ENCODE data around the gene XRRA1. TPM values are rescaled to one million over a fixed set of nuclear protein-coding genes. Genes with fewer than 3 reads are reported as not detected.
"Not testable (repeated sequence)": the region's sequence is repeated elsewhere in the genome, so short reads cannot be mapped to it uniquely, and the experiment has no call there.

Gene XRRA1
- polyA plus RNA-seq, 3 donors from 2014 or later: 3.4 to 10.6 (median 7.2) TPM

- Mint-ChIP-seq H3K4me1 (peaks cover 0 to 3% of the 10 kb centered on the region in 2 donors), H3K36me3 (peaks cover 21 to 36% (median 30%) of the 10 kb centered on the region in 3 donors), H3K4me3 (no peak overlapping the region), H3K27me3 (ENCODE audit: low read depth in 3 of 3) (no peaks in the 10 kb centered on the region), H3K9me3 (no peaks in the 10 kb centered on the region), H3K27ac (no peak overlapping the region)
- DNase-seq: no peak
Measured at GRCh38 chr11:74909385-74909784, 39.5 kb downstream of the XRRA1 start.

DNA sequence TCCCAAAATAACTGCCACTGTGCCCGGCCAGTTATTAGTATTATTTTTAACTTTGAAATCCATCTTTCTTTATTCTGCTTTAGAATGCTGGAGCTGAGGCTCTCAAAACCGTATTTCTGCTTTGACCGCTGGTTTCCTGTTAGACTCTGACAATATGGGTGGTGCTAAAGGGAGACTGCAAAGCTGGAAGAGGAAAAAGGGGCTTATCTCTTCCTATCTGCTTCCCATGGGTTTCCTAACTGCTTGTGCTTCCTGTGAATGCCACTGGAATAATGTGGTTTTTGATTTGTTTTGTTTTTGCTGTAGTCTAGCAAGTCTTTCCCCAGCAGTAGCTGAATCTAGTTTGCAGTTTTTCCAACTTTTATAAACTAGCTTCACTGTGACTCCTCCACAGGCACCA is 43.6 kb downstream of the XRRA1 start:
- DNase-seq: no peak
- H3K27me3 Mint-ChIP-seq (ENCODE audit: low read depth in 3 of 3): no peaks in the 10 kb centered on the region
- no peak overlapping the region for H3K4me3 Mint-ChIP-seq
- H3K36me3 Mint-ChIP-seq: peaks cover 33 to 43% (median 43%) of the 10 kb centered on the region in 3 donors
- peak overlapping the region in 2 of 6 donors; percentile 32 to 66 for H3K27ac Mint-ChIP-seq
- peaks cover 2 to 17% (median 11%) of the 10 kb centered on the region in 6 donors for H3K9me3 Mint-ChIP-seq
- H3K4me1 Mint-ChIP-seq: peaks cover 0 to 3% of the 10 kb centered on the region in 2 donors

GRCh38 chr11:74902342-74902741 is 46.5 kb downstream of the XRRA1 start:
- no peak overlapping the region for H3K27ac Mint-ChIP-seq
- H3K4me3 Mint-ChIP-seq: no peak overlapping the region
- peaks cover 0 to 2% (median 0%) of the 10 kb centered on the region in 3 donors for H3K27me3 Mint-ChIP-seq (ENCODE audit: low read depth in 3 of 3)
- peaks cover 8 to 39% (median 30%) of the 10 kb centered on the region in 6 donors for H3K9me3 Mint-ChIP-seq
- peaks cover 38 to 50% (median 42%) of the 10 kb centered on the region in 3 donors for H3K36me3 Mint-ChIP-seq
- H3K4me1 Mint-ChIP-seq: peaks cover 0 to 3% of the 10 kb centered on the region in 2 donors
- no peak for DNase-seq

GRCh38 chr11:74896311-74896710 is 52.6 kb downstream of the XRRA1 start:
- Mint-ChIP-seq H3K27me3 (ENCODE audit: low read depth in 3 of 3) (peaks cover 0 to 2% (median 0%) of the 10 kb centered on the region in 3 donors), H3K4me1 (no peaks in the 10 kb centered on the region), H3K36me3 (peaks cover 47 to 62% (median 52%) of the 10 kb centered on the region in 3 donors), H3K4me3 (no peak overlapping the region), H3K27ac (no peak overlapping the region), H3K9me3 (peaks cover 16 to 54% (median 39%) of the 10 kb centered on the region in 6 donors)
- no peak for DNase-seq

DNA sequence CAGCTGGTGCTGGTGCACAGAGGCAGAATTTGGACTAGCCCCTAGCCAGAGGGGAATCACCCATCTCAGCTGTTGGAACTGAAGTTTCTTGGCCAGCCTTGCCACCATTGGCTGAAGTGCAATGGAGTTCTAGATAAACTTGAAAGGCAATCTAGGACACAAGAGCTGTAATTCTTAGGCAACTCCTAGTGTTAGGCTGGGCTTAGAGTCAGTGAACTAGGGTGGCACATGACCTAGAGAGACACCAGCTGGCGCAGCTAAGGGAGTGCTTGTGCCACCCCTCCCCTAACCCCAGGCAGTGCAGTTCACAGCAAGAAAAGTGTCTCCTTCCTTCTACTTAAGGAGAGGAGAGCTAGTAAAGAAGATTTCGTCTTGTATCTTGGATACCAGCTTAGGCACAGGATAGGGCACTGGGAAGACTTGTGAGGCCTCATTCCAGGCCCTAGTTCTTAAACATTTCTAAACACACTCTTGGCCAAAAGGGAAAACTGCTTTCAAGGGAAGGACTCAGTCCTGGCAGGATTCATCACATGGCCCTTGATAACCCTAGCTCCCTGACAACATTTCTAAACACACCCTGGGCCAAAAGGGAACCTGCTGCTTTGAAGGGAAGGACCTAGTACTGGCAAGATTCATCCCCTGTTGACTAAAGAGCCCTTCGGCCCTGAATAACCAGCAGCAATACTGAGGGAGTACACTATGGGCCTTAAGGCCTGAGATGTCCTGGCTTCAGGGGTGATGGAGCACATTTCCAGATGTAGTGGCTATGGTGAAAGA is 53.4 kb downstream of the XRRA1 start:
- Mint-ChIP-seq H3K27me3 (ENCODE audit: low read depth in 3 of 3) (peaks cover 0 to 2% (median 0%) of the 10 kb centered on the region in 3 donors), H3K4me1 (no peaks in the 10 kb centered on the region), H3K36me3 (peaks cover 45 to 57% (median 51%) of the 10 kb centered on the region in 3 donors), H3K9me3 (peaks cover 14 to 51% (median 35%) of the 10 kb centered on the region in 6 donors), H3K27ac (no peak overlapping the region), H3K4me3 (no peak overlapping the region)
- no peak for DNase-seq

DNA sequence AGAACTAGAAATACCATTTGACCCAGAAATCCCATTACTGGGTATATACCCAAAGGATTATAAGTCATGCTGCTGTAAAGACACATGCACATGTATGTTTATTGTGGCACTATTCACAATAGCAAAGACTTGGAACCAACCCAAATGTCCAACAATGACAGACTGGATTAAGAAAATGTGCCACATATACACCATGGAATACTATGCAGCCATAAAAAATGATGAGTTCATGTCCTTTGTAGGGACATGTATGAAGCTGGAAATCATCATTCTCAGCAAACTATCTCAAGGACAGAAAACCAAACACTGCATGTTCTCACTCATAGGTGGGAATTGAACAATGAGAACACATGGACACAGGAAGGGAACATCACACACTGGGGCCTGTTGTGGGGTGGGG is 55.9 kb downstream of the XRRA1 start:
- not testable (repeated sequence) for H3K27ac Mint-ChIP-seq; H3K27me3 Mint-ChIP-seq (ENCODE audit: low read depth in 3 of 3); H3K4me1 Mint-ChIP-seq; H3K4me3 Mint-ChIP-seq; DNase-seq
- Mint-ChIP-seq H3K9me3 (peaks cover 9 to 53% (median 34%) of the 10 kb centered on the region in 6 donors), H3K36me3 (peaks cover 33 to 58% (median 51%) of the 10 kb centered on the region in 3 donors)

DNA sequence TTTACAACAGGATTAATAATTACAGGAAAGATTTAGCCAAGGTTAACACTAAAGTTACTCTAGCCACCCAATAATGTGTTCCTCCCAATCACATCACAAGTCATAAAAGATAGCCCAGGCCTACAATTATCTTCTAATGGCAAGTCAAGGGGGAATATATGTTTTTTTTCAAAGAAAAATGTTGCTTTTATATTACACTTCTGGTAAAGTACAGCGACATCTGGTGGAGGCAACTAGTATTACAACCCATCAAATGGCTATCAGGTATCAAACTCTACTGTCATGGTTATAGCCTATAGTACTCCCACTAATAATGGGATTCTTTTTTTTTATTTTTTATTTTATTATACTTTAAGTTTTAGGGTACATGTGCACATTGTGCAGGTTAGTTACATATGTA is 71.8 kb downstream of the XRRA1 start:
- H3K4me3 Mint-ChIP-seq: no peak overlapping the region
- peaks cover 35 to 41% (median 38%) of the 10 kb centered on the region in 3 donors for H3K36me3 Mint-ChIP-seq
- H3K27me3 Mint-ChIP-seq (ENCODE audit: low read depth in 3 of 3): peaks cover 0 to 2% (median 0%) of the 10 kb centered on the region in 3 donors
- DNase-seq: no peak
- no peaks in the 10 kb centered on the region for H3K4me1 Mint-ChIP-seq
- H3K9me3 Mint-ChIP-seq: peaks cover 4 to 22% (median 8%) of the 10 kb centered on the region in 6 donors
- H3K27ac Mint-ChIP-seq: no peak overlapping the region

GRCh38 chr11:74871037-74871436 is 77.9 kb downstream of the XRRA1 start:
- no peak overlapping the region for H3K4me3 Mint-ChIP-seq
- no peak overlapping the region for H3K27ac Mint-ChIP-seq
- H3K4me1 Mint-ChIP-seq: no peaks in the 10 kb centered on the region
- DNase-seq: no peak
- H3K36me3 Mint-ChIP-seq: peaks cover 79 to 82% (median 81%) of the 10 kb centered on the region in 3 donors
- peaks cover 48 to 69% (median 60%) of the 10 kb centered on the region in 6 donors for H3K9me3 Mint-ChIP-seq
- H3K27me3 Mint-ChIP-seq (ENCODE audit: low read depth in 3 of 3): no peaks in the 10 kb centered on the region

DNA sequence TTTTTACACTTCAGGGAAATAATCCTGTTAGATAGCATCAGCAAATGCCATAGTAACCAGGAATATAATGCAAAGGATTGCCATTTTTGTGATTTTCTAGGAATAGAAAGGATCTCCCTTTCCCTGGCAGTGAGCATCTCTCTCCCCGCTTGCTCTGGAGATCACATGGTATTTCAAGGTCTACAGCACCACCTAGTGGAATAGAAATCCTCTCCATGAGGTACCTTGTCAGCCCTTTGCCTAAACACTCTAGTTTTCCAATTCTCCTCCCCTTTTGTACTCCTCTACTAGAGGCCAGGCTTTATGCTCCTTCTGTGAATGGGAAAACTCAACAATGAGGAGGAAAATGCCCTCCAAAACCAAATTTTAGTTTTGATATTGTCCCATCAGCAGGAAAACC is 78.4 kb downstream of the XRRA1 start:
- no peak overlapping the region for H3K27ac Mint-ChIP-seq
- H3K4me1 Mint-ChIP-seq: no peaks in the 10 kb centered on the region
- peak; percentile 7 to 19 (median 15) for DNase-seq
- H3K9me3 Mint-ChIP-seq: peaks cover 53 to 74% (median 65%) of the 10 kb centered on the region in 6 donors
- H3K4me3 Mint-ChIP-seq: no peak overlapping the region
- peaks cover 77 to 82% (median 82%) of the 10 kb centered on the region in 3 donors for H3K36me3 Mint-ChIP-seq
- H3K27me3 Mint-ChIP-seq (ENCODE audit: low read depth in 3 of 3): peaks cover 0 to 3% (median 0%) of the 10 kb centered on the region in 3 donors

GRCh38 chr11:74866557-74866956 is 82.3 kb downstream of the XRRA1 start:
- Mint-ChIP-seq H3K27me3 (ENCODE audit: low read depth in 3 of 3) (peaks cover 0 to 6% (median 0%) of the 10 kb centered on the region in 3 donors), H3K27ac (no peak overlapping the region), H3K9me3 (peaks cover 56 to 72% (median 66%) of the 10 kb centered on the region in 6 donors), H3K4me3 (peak overlapping the region in 1 of 5 donors; percentile 46), H3K36me3 (peaks cover 78 to 93% (median 85%) of the 10 kb centered on the region in 3 donors), H3K4me1 (no peaks in the 10 kb centered on the region)
- DNase-seq: no peak

GRCh38 chr11:74863410-74863809 is 85.5 kb downstream of the XRRA1 start:
- Mint-ChIP-seq H3K36me3 (peaks cover 77 to 93% (median 85%) of the 10 kb centered on the region in 3 donors), H3K27ac (peak overlapping the region in 1 of 6 donors; percentile 75), H3K4me3 (no peak overlapping the region), H3K9me3 (peaks cover 32 to 45% (median 40%) of the 10 kb centered on the region in 6 donors), H3K27me3 (ENCODE audit: low read depth in 3 of 3) (peaks cover 0 to 6% (median 2%) of the 10 kb centered on the region in 3 donors), H3K4me1 (no peaks in the 10 kb centered on the region)
- DNase-seq: no peak

DNA sequence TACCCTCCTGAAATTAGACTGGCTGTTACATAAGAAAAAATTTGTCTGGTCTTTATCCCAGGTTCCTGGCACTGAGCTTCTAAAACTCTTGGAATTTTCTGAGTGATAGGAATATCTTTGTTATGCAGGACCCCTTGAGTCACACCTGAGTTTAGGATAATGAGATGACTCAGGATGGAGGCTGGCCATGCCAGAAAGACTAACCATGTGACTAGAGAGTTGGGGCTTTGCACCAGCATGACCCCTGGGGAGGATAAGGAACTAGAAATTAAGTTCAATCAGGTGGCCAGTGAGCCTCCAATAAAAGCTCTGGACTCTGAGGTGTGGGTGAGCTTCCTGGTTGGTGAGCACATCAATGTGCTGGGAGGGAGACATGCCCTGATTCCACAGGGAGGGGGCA is 88.1 kb downstream of the XRRA1 start:
- peaks cover 67 to 88% (median 77%) of the 10 kb centered on the region in 3 donors for H3K36me3 Mint-ChIP-seq

DNA sequence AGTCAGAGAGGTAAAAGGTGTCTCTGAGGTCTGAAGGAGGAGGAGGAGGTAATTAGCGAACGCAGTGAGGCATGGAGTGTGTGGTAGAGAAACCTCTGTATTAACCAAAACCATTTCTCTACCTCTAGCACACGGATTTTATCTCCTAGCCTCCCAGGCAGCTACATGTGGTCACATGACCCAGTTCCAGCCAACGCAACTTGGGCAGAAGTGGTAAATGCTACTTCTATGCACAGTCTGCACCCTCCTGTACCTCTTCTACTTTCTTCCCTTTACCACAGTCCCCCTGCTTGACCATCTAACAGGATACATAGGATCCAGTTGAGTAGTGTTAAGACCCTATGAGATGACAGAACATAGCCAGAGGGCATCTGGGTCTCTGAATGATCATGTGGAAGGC is 95.7 kb downstream of the XRRA1 start:
- no peak for DNase-seq
- peaks cover 0 to 2% (median 0%) of the 10 kb centered on the region in 6 donors for H3K9me3 Mint-ChIP-seq
- peak overlapping the region in 2 of 6 donors; percentile 26 to 31 for H3K27ac Mint-ChIP-seq
- H3K4me3 Mint-ChIP-seq: no peak overlapping the region
- H3K36me3 Mint-ChIP-seq: peaks cover 21 to 46% (median 37%) of the 10 kb centered on the region in 3 donors
- peaks cover 0 to 2% (median 0%) of the 10 kb centered on the region in 3 donors for H3K27me3 Mint-ChIP-seq (ENCODE audit: low read depth in 3 of 3)
- peaks cover 8 to 9% of the 10 kb centered on the region in 2 donors for H3K4me1 Mint-ChIP-seq

More for the DNA sequence above, 88.1 kb downstream of the XRRA1 start:
- peaks cover 0 to 4% (median 2%) of the 10 kb centered on the region in 3 donors for H3K27me3 Mint-ChIP-seq (ENCODE audit: low read depth in 3 of 3)
- H3K27ac Mint-ChIP-seq: no peak overlapping the region
- no peak for DNase-seq
- no peaks in the 10 kb centered on the region for H3K4me1 Mint-ChIP-seq
- peaks cover 9 to 19% (median 17%) of the 10 kb centered on the region in 6 donors for H3K9me3 Mint-ChIP-seq
- no peak overlapping the region for H3K4me3 Mint-ChIP-seq
